IMR-90 (cell line): Measurements from ENCODE around the gene SRBD1. TPM values are rescaled to one million over a fixed set of nuclear protein-coding genes. Genes with fewer than 3 reads are reported as not detected.

Experiments used
- ATAC-seq: fragments of 200-7000 bp; cut with Tn5 transposase; 2 replicates; pipeline ENCODE4 v1.9.1; 2020; ENCODE audit warnings: low read depth, mild to moderate bottlenecking, moderate library complexity
- BruUV-seq: library from RNA; stranded (reverse); fragments of 400-500 nt; replicated peaks from 2 replicates; lab custom pipeline; 2021; lab: Mats Ljungman, UMichigan
- CTCF ChIA-PET: fragments of 300-600 bp; formaldehyde crosslinking; extraction: SDS; loops from one replicate; lab custom pipeline; 2021; ENCODE audit warnings: antibody characterized with exemption; lab: Yijun Ruan, JAX
- POLR2A ChIA-PET: fragments of 300-600 bp; sonication (Branson Sonifier 250); formaldehyde crosslinking; loops from one replicate; lab custom pipeline; 2022; ENCODE audit warnings: antibody characterized with exemption; ENCODE audit not compliant: unreplicated experiment; lab: Charles Lee
- DNase-seq: peaks from one replicate; pipeline ENCODE4 v3.0.0; 2013
- H2AFZ ChIP-seq: replicated peaks from 2 replicates; pipeline ENCODE3; 2013; ENCODE audit warnings: low read length, mild to moderate bottlenecking; ENCODE audit not compliant: poor library complexity
- H2AK5ac ChIP-seq: 2 replicates; pipeline ENCODE4 v1.6.1; 2013; ENCODE audit warnings: low read depth, low read length, inconsistent platforms
- H2AK9ac ChIP-seq: replicated peaks from 2 replicates; pipeline ENCODE3; 2013; ENCODE audit warnings: mild to moderate bottlenecking, low read depth, low read length, moderate library complexity; ENCODE audit not compliant: poor library complexity
- H2BK120ac ChIP-seq: 2 replicates; pipeline ENCODE4 v1.6.1; 2013; ENCODE audit warnings: low read depth, low read length, inconsistent platforms
- H2BK15ac ChIP-seq: 3 replicates; pipeline ENCODE4 v1.6.1; 2013; ENCODE audit warnings: low read depth, low read length, inconsistent platforms
- H2BK20ac ChIP-seq: 2 replicates; pipeline ENCODE4 v1.6.1; 2013; ENCODE audit warnings: low read depth, mild to moderate bottlenecking, inconsistent platforms, low read length, moderate library complexity
- H2BK5ac ChIP-seq: 2 replicates; pipeline ENCODE4 v1.6.1; 2013; ENCODE audit warnings: mild to moderate bottlenecking, low read depth, low read length, inconsistent platforms; ENCODE audit not compliant: poor library complexity, severe bottlenecking
- H3K14ac ChIP-seq: replicated peaks from 2 replicates; pipeline ENCODE4 v1.6.1; 2013; ENCODE audit warnings: low read depth, low read length, inconsistent platforms
- H3K18ac ChIP-seq: 2 replicates; pipeline ENCODE4 v1.6.1; 2013; ENCODE audit warnings: low read depth, low read length, control low read depth
- H3K23ac ChIP-seq: 2 replicates; pipeline ENCODE4 v1.6.1; 2013; ENCODE audit warnings: low read depth, low read length, inconsistent platforms
- H3K27ac ChIP-seq: 2 replicates; pipeline ENCODE4 v1.5.1; 2013; ENCODE audit warnings: mild to moderate bottlenecking, control low read depth, low read length; ENCODE audit not compliant: insufficient read depth
- H3K27me3 ChIP-seq: 2 replicates; pipeline ENCODE4 v1.6.1; 2013; ENCODE audit warnings: low read length; ENCODE audit not compliant: control insufficient read depth, insufficient read depth
- H3K36me3 ChIP-seq: 2 replicates; pipeline ENCODE4 v1.6.1; 2013; ENCODE audit warnings: low read length, mixed read lengths; ENCODE audit not compliant: control insufficient read depth, insufficient read depth
- H3K4ac ChIP-seq: 2 replicates; pipeline ENCODE4 v1.6.1; 2013; ENCODE audit warnings: low read depth, low read length, inconsistent platforms
- H3K4me1 ChIP-seq: 2 replicates; pipeline ENCODE4 v1.6.1; 2013; ENCODE audit warnings: low read length, mixed read lengths; ENCODE audit not compliant: control insufficient read depth, insufficient read depth
- H3K4me2 ChIP-seq: 2 replicates; pipeline ENCODE4 v1.6.1; 2013; ENCODE audit warnings: low read depth, mild to moderate bottlenecking, control low read depth, low read length, moderate library complexity
- H3K4me3 ChIP-seq: 2 replicates; pipeline ENCODE4 v1.5.1; 2013; ENCODE audit warnings: low read depth, mild to moderate bottlenecking, control low read depth, low read length, moderate library complexity; ENCODE audit not compliant: insufficient read depth
- H3K56ac ChIP-seq: 2 replicates; pipeline ENCODE4 v1.6.1; 2013; ENCODE audit warnings: low read length, inconsistent platforms; ENCODE audit not compliant: insufficient read depth; ENCODE audit errors: extremely low read depth
- H3K79me1 ChIP-seq, 2 experiments: 2 replicates each; pipeline ENCODE4 v1.6.1; 2013; ENCODE audit warnings: low read length in 2 of 2, inconsistent platforms in 1 of 2, low read depth in 1 of 2
- H3K9ac ChIP-seq: 2 replicates; pipeline ENCODE4 v1.6.1; 2013; ENCODE audit warnings: low read depth, low read length, control low read depth
- H3K9me1 ChIP-seq: 2 replicates; pipeline ENCODE4 v1.6.1; 2013; ENCODE audit warnings: low read length, inconsistent platforms; ENCODE audit not compliant: insufficient read depth
- H3K9me3 ChIP-seq: 2 replicates; pipeline ENCODE4 v1.6.1; 2013; ENCODE audit warnings: low read length; ENCODE audit not compliant: control insufficient read depth, insufficient read depth
- H4K20me1 ChIP-seq: 2 replicates; pipeline ENCODE4 v1.6.1; 2013; ENCODE audit warnings: low read length, inconsistent platforms; ENCODE audit not compliant: insufficient read depth
- H4K5ac ChIP-seq: 2 replicates; pipeline ENCODE4 v1.6.1; 2013; ENCODE audit warnings: mild to moderate bottlenecking, low read depth, low read length, control low read depth
- H4K8ac ChIP-seq, 2 experiments: 2 replicates each; pipeline ENCODE4 v1.6.1; 2013; ENCODE audit warnings: low read depth in 2 of 2, low read length in 2 of 2, control low read depth in 1 of 2, inconsistent platforms in 1 of 2
- H4K91ac ChIP-seq: 2 replicates; pipeline ENCODE4 v1.6.1; 2013; ENCODE audit warnings: low read depth, low read length, inconsistent platforms; ENCODE audit not compliant: insufficient read depth
- BHLHE40 ChIP-seq: fragments of 150-350 bp; IDR thresholded peaks from 2 replicates; pipeline ENCODE4 v1.6.1; 2016; ENCODE audit warnings: mild to moderate bottlenecking, low read depth, low read length
- CEBPB ChIP-seq: IDR thresholded peaks from 2 replicates; pipeline ENCODE4 v1.6.1; 2012; ENCODE audit warnings: low read depth, low read length, improper control_type of control experiment
- ELK1 ChIP-seq: fragments of 150-350 bp; IDR thresholded peaks from 2 replicates; pipeline ENCODE4 v1.6.1; 2016; ENCODE audit warnings: low read depth, mild to moderate bottlenecking, low read length, moderate library complexity, borderline replicate concordance
- FOS ChIP-seq: fragments of 150-350 bp; IDR thresholded peaks from 2 replicates; pipeline ENCODE4 v1.6.1; 2016; ENCODE audit warnings: low read depth, low read length
- MAFK ChIP-seq: IDR thresholded peaks from 2 replicates; pipeline ENCODE4 v1.6.1; 2012; ENCODE audit warnings: low read depth, low read length, improper control_type of control experiment
- MAZ ChIP-seq: IDR thresholded peaks from 2 replicates; pipeline ENCODE4 v1.6.1; 2012; ENCODE audit warnings: low read depth, mild to moderate bottlenecking, low read length, improper control_type of control experiment, moderate library complexity, borderline replicate concordance
- MXI1 ChIP-seq: IDR thresholded peaks from 2 replicates; pipeline ENCODE4 v1.6.1; 2012; ENCODE audit warnings: low read depth, mild to moderate bottlenecking, low read length, moderate library complexity, borderline replicate concordance
- NFE2L2 ChIP-seq: fragments of 150-350 bp; IDR thresholded peaks from 2 replicates; pipeline ENCODE4 v1.6.1; 2016; ENCODE audit warnings: low read depth, mild to moderate bottlenecking, low read length
- POLR2A ChIP-seq: IDR thresholded peaks from 2 replicates; pipeline ENCODE4 v1.6.1; 2012; ENCODE audit warnings: mild to moderate bottlenecking, low read depth, low read length
- RAD21 ChIP-seq: IDR thresholded peaks from 2 replicates; pipeline ENCODE4 v1.6.1; 2012; ENCODE audit warnings: low read length, improper control_type of control experiment
- RCOR1 ChIP-seq: IDR thresholded peaks from 2 replicates; pipeline ENCODE4 v1.6.1; 2012; ENCODE audit warnings: mild to moderate bottlenecking, low read length, improper control_type of control experiment; ENCODE audit not compliant: insufficient replicate concordance
- RFX5 ChIP-seq: IDR thresholded peaks from 2 replicates; pipeline ENCODE4 v1.8.0; 2012; ENCODE audit warnings: low read depth, mild to moderate bottlenecking, low read length, moderate library complexity
- SMC3 ChIP-seq: fragments of 150-350 bp; IDR thresholded peaks from 2 replicates; pipeline ENCODE4 v1.6.1; 2016; ENCODE audit warnings: low read depth, mild to moderate bottlenecking, antibody characterized with exemption, low read length, moderate library complexity
- USF2 ChIP-seq: fragments of 150-350 bp; IDR thresholded peaks from 2 replicates; pipeline ENCODE4 v1.6.1; 2017; ENCODE audit warnings: mild to moderate bottlenecking, antibody characterized with exemption, low read length, low read depth
- WGBS, 2 experiments: methylation state at CpG; one replicate each; pipeline versions ENCODE4 v1.1.5 to v1.1.7; 2013; ENCODE audit warnings: missing lambda C conversion rate in 2 of 2; ENCODE audit not compliant: insufficient read length in 1 of 2; ENCODE audit errors: extremely low coverage in 2 of 2; 5-methylcytosine and 5-hydroxymethylcytosine counted together
- dilution Hi-C: fragments of 300-500 bp; cut with HindIII; formaldehyde crosslinking; loops from one replicate; pipeline ENCODE4 v1.14.3; 2018; ENCODE audit warnings: low sequenced_read_pairs; ENCODE audit not compliant: unreplicated experiment
- in situ Hi-C: fragments of 300-500 bp; cut with MboI; formaldehyde crosslinking; loops from 3 replicates; pipeline ENCODE4 v1.14.3; 2019; ENCODE audit warnings: low sequenced_read_pairs, inconsistent platforms, mixed read lengths
- intact Hi-C: fragments of 100-400 bp; cut with micrococcal nuclease; formaldehyde crosslinking; loops from 2 replicates; pipeline ENCODE4 v1.10.0; 2022
- polyA plus RNA-seq, 3 experiments: library from polyadenylated mRNA; depleted of rRNA; stranded (reverse); fragments of >200 nt; gene quantifications; 2 replicates each; pipeline ENCODE4 v1.2.3, GENCODE V29; 2012; ENCODE audit warnings: low replicate concordance in 1 of 3
- total RNA-seq: library from RNA; depleted of rRNA; stranded (reverse); fragments of >200 nt; gene quantifications from 2 replicates; pipeline ENCODE4 v1.2.3, GENCODE V29; 2012

SRBD1 gene
- total and polyA plus RNA-seq, 2 of the 4 experiments (the other 2 are of a cell fraction): 3.5 to 14.7 TPM

- Histone ChIP-seq H3K9me1 (no peaks in the 10 kb centered on the region), H3K4me2 (peak overlapping the region; percentile 19; the same call in 1 of the 2 replicates)
- TF ChIP-seq MAFK (no peak), USF2 (no peak), BHLHE40 (no peak), RFX5 (no peak), NFE2L2 (no peak), SMC3 (no peak), MAZ (no peak), CEBPB (no peak), RAD21 (no peak), MXI1 (no peak), ELK1 (no peak), FOS (no peak), RCOR1 (no peak), POLR2A (no peak)
Measured at GRCh38 chr2:45570671-45571334, 40.3 kb downstream of the SRBD1 start.

More at GRCh38 chr2:45570671-45571334, 40.3 kb downstream of the SRBD1 start:
- no TSS peak for BruUV-seq
- H3K4me3 ChIP-seq: no peak overlapping the region
- peak overlapping the region; percentile 52; the same call in 1 of the 2 replicates for H2BK20ac ChIP-seq
- 0 out of 4 replicates have a peak overlapping the region, but pooled peaks of 1 of the 2 experiments have one; percentile 42 for H4K8ac ChIP-seq
- in situ Hi-C loops: no loop called here
- peaks cover 6% of the 10 kb centered on the region for H3K4me1 ChIP-seq
- H2BK120ac ChIP-seq: peak overlapping the region; percentile 45; the same call in 1 of the 2 replicates
- no peaks in the 10 kb centered on the region; the same call in 1 of the 2 replicates for H3K36me3 ChIP-seq
- ChIA-PET CTCF (interaction anchor here (0.8 to 1.0 kb wide), 3 partner anchors 9 to 16 kb away, joined by 3 read pairs; no protein-coding TSS in a partner anchor), POLR2A (no interaction called here)
- H3K56ac ChIP-seq: 0 out of 2 replicates have a peak overlapping the region, but pooled peaks have one; percentile 12
- no peak overlapping the region for H2AK9ac ChIP-seq
- H4K91ac ChIP-seq: no peak overlapping the region
- H4K20me1 ChIP-seq: no peaks in the 10 kb centered on the region
- H2BK15ac ChIP-seq: no peak overlapping the region; the same call in 2 of the 3 replicates
- H3K9ac ChIP-seq: no peak overlapping the region
- H3K23ac ChIP-seq: no peak overlapping the region
- dilution Hi-C loops: no loop called here
- DNase-seq: peak; percentile 32
- no peak overlapping the region for H3K4ac ChIP-seq
- H3K9me3 ChIP-seq: no peaks in the 10 kb centered on the region
- intact Hi-C loops: loop anchor here (10.0 kb wide), 1 partner anchor 406 kb away; no protein-coding TSS in a partner anchor
- no peak overlapping the region for H2BK5ac ChIP-seq
- H3K27ac ChIP-seq: no peak overlapping the region
- 0 out of 2 replicates have a peak overlapping the region, but pooled peaks have one; percentile 39 for H3K14ac ChIP-seq
- H4K5ac ChIP-seq: no peak overlapping the region
- peak; percentile 42; the same call in 1 of the 2 replicates for ATAC-seq
- H2AFZ ChIP-seq: no peak overlapping the region
- H3K27me3 ChIP-seq: no peaks in the 10 kb centered on the region
- no peak overlapping the region for H3K18ac ChIP-seq
- no peaks in the 10 kb centered on the region; a peak in 1 of 4 replicates for H3K79me1 ChIP-seq
- WGBS, 2 experiments: 60% methylated on average over 1 of the region's 3 CpGs; no CpG with 5 or more reads in 1 of the 2 experiments
- H2AK5ac ChIP-seq: 0 out of 2 replicates have a peak overlapping the region, but pooled peaks have one; percentile 14
